Renal cortex interstitium (tissue), 11 donors: Measurements from ENCODE around the gene PPP2R2C. TPM values are rescaled to one million over a fixed set of nuclear protein-coding genes. Genes with fewer than 3 reads are reported as not detected.
A peak's percentile ranks its signal among the peaks of the same experiment; 100 is the strongest.

Experiments
- DNase-seq, 11 donors: peaks; one replicate each; pipeline ENCODE4 v3.0.0-alpha.2; 2013; ENCODE audit warnings: low read depth in 9 of 11, low spot score in 4 of 11; ENCODE audit errors: extremely low read depth in 1 of 11
- polyA plus RNA-seq, 3 donors: library from polyadenylated mRNA; unstranded; fragments of 120-200 nt; gene quantifications; one replicate each; pipeline ENCODE4 v1.2.1, GENCODE V29; 2013; ENCODE audit not compliant: insufficient read length in 3 of 3

The PPP2R2C gene
- polyA plus RNA-seq, 3 donors = 0.17 to 0.65 (median 0.35) TPM

- no peak for DNase-seq
These were observed 23.3 kb upstream of the PPP2R2C start for GRCh38 chr4:6495736-6496135.

- no peak for DNase-seq
These were observed 22.8 kb upstream of the PPP2R2C start for GRCh38 chr4:6495296-6495590.

GRCh38 chr4:6494431-6495295, 22.2 kb upstream of the PPP2R2C start:
- no peak for DNase-seq

- peak in 10 of 11 donors; percentile 33 to 73 (median 45) for DNase-seq
These were observed 21.4 kb upstream of the PPP2R2C start for GRCh38 chr4:6493658-6494304.

GRCh38 chr4:6492861-6493657, 20.6 kb upstream of the PPP2R2C start:
- DNase-seq = no peak

- no peak for DNase-seq
These were observed 19.7 kb upstream of the PPP2R2C start for GRCh38 chr4:6492027-6492590.

GRCh38 chr4:6491235-6491634, 18.8 kb upstream of the PPP2R2C start:
- no peak for DNase-seq

GRCh38 chr4:6489927-6490326, 17.5 kb upstream of the PPP2R2C start:
- no peak for DNase-seq

GRCh38 chr4:6487466-6487865, 15.1 kb upstream of the PPP2R2C start:
- DNase-seq = no peak

- no peak for DNase-seq
These were observed 8.2 kb upstream of the PPP2R2C start for GRCh38 chr4:6480534-6481088.

GRCh38 chr4:6478546-6479220, 6.3 kb upstream of the PPP2R2C start:
- DNase-seq = no peak

- DNase-seq = no peak
These were observed 4.5 kb upstream of the PPP2R2C start for GRCh38 chr4:6476893-6477292.

- DNase-seq = no peak
These were observed 3.1 kb upstream of the PPP2R2C start for GRCh38 chr4:6475492-6476020.

GRCh38 chr4:6474705-6475457, 2.5 kb upstream of the PPP2R2C start:
- DNase-seq = no peak

GRCh38 chr4:6474053-6474568, 1.7 kb upstream of the PPP2R2C start:
- no peak for DNase-seq

- no peak for DNase-seq
These were observed 1.0 kb upstream of the PPP2R2C start for GRCh38 chr4:6473264-6474052.

- DNase-seq = no peak
These were observed 417 bp downstream of the PPP2R2C start for GRCh38 chr4:6472008-6472386.
